SKM-1 (cell line): ENCODE results near the gene ACKR2.

ENCODE experiments used
- DNase-seq: peaks from one replicate; lab custom pipeline; 2025; ENCODE audit not compliant: unreplicated experiment; lab: John Stamatoyannopoulos, UW

Gene ACKR2

DNA sequence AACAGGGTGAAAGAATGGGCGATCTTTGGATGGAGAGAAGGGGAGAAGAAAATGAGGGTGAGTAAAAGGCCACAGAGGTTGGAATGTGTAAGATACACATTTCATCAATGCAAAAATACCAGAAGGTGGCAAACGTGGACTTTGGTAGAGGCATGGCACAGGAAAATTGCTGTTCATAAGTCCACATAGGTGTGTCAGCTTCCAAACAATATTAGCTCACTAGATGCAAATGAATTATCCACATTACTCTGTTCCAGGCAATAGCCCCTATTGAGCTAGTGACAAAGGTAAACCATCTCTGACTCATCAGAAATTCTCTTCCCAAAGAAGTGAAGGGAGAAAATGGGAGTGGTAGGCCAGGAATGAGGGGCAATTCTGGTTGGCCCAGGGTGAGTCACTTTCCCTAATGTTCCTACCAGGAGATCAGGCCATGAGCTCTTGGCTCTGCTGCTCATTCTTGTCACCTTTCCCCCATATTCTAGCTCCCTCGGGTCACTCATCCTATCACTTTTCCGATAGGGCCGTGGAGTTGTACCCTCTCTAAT, 19.9 kb downstream of the ACKR2 start:
- no peak for DNase-seq

DNA sequence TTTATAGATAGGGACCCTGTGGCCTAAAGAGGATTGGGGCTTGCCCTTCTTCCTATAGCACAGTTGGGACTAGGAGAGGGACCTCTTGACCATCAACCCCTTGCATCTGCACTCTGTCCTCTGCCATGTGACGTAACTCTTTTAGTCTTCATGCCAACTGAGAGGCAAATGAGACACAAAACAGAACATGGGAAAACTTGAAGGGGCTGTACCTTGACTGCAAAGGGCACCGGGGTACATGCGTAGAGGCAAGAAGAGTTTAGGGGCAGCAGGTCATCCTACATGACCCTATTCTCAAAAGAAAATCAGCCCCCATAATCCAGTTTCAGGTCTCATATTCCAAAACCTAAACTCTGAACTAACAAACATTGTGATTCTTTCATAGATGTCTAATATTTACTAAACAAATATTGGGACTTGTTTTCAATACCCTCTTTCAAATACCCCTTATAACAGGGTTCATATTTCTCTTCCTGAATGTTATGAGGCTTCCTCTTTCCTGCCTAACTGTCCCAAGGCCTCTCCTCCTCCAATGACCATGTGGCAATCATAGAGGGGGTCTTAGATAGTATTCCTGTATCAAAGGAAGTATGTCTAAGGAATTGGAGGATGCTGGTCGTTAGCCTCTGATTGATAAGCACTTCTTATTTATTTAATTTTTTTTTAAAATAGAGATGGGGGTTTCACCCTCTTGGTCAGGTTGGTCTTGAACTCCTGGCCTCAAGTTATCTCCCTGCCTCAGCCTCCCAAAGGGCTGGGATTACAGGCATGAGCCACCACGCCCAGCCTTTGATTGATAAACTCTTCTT, 20.6 kb downstream of the ACKR2 start:
- DNase-seq, result no peak

DNA sequence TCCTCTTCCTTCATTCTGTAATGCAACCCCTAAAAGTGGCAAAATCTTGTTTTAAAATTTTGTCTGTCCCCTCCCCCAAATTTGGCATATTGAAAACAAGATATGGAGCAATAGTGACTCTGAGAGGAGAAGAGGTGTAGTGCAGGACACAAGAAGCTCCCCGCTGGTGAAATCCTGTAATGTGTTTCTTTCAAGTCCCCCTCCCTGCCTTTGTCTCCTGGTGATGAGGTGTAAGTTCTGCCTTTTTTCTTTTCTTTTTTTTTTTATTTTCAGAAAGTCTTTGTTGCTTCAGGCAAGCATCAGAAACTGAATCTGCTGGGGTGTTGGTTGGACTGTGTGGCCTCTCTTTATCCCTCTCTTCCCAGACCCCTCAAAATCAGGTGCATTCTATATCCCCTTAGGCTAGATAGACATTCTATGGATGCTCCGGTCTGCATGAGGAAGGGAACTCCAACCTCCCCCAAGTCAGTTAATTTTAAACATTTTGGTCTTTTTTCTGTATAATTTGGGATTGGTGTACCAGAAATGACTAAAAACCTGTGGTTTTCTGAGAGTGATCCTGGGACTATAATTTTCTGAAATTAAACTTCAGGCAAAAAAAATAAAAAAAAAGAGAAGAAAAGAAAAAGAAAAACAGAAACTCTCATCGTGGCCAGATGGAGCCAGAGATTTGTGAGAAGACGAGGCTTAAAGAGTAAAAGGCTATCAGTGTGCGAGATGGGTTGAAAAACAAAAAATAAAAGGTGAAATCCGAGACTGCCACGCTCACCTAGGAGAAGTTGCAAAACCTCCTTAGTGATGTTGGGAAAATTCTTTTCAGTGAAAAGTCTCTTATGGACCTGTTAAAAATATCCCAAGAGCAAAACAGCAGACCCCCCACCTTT, 21.4 kb downstream of the ACKR2 start:
- peak; percentile 74 for DNase-seq

DNA sequence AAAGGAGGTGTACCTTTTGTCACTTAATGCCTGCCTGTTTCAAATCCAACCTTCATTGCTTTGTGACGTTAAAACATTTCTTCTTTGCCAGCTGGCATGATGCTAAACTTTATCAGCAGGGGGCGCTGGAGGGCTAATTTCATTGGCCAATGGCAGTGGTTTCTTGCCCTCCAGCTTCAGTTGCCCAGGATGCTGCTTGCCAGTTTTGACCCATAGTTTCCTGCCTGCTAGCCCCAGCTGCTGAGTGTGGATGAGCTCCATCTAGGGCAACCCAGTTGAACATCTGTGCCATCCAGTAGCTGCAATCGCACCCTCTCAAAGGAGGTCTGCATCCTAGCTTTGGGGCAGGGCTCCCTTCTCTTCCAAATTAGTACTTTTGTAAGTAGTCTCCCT, 22.1 kb downstream of the ACKR2 start:
- DNase-seq, result peak; percentile 28

DNA sequence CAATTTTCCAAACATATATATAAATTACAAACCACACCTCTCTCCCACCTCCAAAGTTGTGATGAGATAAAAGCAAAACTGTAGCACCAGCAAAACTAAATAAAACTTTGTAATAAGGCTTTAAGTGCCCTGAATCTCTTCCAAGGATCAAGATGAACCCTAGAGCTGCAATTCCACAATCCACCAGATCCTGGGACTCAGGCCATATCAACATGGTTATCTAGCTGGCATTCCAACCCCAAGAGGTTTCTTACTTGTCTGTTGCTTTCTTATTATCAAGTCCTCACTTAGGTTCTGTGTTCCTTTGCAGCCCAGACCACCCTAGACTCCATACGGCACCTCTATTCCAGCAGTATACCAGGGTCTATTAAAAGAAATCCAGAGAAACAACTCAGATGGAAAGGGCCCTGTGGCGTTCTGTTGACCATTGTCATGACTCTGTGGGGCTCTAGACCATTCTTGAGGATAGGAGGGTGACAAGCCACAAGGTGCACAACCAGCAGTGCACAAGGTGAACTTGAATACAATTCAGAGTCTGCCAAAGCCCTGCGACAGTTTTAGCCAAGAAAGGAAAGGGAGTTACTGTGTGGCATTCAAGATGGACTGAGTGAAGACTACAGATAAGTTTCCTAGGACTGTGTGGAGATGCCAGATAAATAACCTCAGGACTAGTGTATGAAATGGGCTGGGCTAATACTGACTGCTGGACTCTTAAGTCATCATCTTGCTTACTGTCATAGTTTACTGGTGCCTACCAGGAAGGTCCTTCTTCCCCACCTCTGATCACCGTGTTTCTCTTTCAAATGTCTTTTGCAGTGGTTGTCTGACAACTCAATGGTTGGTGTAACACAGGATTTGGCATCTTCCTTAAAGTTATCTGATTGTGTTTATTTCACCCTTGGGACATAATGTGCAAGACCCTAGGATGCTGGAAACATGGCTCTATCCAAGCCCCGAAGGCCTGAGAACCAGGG, 27.2 kb downstream of the ACKR2 start:
- DNase-seq, result no peak

DNA sequence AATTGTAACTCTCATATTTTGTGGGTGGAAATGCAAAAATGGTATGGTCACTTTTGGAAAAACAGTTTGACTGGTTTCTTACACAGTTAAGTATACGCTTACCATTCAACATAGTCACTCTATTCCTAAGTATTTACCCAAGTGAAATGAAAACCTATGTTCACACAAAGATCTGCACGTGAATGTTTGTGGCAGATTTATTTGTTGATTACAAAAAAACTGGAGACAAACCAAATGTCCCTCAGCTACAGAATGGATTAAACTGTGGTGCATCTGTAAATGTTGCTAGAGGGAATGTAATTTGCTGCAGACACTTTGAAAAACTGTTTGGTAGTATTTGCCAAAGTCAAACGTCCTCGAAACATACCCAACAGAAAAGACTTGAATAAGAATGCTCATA, 29.3 kb downstream of the ACKR2 start:
- no peak for DNase-seq

DNA sequence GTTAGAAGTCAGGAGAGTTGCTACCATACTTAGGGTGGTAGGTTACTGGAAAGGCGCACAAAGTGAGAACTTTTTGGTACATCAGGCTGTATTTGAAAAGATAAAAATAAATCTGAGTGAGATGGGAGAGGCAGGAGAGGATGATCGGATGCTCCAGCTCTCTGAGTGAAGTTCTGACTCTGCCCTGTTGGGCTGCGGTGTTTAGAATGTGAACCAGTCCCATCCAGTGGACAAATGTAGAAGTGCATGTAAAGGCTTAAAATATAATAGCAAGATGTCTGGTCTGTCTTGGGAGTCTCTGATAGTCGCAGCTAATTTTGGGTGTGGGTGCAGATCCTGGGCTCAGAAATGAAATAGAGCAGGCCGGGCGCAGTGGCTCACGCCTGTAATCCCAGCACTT, 30.4 kb downstream of the ACKR2 start:
- peak; percentile 85 for DNase-seq

DNA sequence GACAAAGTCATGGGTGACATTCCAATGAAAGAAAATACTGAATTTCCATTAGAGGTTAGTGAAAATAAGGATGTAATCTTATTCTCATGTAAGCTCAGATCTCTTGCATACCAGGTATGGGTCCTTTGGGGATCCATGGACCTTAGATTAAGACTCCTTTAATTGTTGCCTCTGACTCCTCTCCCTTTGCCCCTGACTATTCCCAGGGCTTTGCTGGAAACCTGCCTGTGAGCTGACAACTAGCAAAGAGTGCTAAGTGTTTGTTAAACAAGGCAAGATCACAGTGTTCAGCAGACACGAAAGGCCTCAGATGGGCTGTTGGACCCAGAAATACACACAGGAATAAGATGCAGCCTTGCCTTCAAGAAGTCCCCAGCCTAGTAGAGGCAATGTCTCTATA, 32.1 kb downstream of the ACKR2 start:
- no peak for DNase-seq

DNA sequence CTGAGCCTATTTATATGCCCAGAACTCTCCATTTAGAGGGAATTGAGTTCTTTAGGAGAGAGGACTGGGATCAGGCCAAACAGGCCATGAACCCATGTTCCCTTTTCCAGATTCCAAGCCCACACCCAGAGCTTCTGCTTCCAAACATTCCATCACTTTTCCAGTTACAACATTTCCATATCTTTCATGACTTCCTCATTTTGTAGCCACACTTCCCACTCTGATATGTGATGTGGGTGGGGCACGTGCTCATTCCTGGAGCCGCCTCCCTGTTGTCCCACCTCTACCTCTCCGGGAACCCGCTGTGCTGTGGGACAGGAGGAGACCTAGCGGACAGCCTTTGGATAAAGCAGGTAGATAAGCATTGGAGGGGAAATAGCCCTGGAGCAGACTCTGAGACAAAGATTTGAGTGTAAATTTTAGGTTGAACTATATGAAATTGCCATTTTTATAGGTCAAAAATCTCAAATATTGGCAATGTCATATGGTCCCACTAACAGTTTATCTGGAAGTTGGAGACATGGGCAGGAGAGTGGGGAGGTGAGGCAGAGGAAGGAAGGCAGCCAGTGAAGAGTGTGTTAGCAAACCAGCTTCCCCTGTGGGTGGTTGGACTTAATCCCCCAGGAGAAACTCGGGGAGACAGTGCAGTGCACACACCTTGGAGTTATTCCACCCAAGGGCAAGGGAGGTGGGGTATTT, 34.6 kb downstream of the ACKR2 start:
- DNase-seq, result no peak

DNA sequence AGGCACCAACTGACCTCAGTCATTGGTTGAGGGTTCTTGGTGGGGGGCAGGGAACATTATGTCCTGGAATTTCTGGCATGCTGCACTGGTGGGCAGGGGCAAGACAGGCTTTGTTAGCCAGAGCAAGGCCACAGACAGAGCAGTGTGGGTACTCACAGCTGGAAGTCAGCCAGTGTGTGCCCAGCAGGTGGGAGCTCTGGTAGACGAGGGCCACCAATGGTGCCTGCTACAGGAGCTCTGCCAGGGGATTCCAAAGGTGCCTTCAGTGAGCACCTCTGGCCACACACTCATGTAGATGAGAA, 35.1 kb downstream of the ACKR2 start:
- DNase-seq, result no peak

DNA sequence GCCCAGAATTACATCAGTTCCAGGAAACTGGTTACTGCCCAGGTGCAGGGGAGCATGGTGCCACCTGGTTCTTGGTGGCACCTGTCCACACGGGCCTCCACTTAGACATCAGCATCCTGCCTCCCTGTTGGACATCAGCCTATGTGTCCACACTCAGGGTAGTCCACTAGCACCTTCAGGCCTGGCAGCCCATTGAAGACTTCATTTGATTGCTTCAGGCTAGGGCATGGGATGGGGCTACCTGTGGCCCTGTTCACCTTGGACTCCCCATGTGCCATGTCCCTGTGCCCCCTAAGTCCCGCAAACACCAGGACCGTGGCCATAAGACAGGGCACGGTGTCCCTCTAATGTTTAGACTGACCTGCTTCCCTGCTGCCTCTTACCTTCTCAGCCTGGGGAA, 35.6 kb downstream of the ACKR2 start:
- DNase-seq, result no peak

DNA sequence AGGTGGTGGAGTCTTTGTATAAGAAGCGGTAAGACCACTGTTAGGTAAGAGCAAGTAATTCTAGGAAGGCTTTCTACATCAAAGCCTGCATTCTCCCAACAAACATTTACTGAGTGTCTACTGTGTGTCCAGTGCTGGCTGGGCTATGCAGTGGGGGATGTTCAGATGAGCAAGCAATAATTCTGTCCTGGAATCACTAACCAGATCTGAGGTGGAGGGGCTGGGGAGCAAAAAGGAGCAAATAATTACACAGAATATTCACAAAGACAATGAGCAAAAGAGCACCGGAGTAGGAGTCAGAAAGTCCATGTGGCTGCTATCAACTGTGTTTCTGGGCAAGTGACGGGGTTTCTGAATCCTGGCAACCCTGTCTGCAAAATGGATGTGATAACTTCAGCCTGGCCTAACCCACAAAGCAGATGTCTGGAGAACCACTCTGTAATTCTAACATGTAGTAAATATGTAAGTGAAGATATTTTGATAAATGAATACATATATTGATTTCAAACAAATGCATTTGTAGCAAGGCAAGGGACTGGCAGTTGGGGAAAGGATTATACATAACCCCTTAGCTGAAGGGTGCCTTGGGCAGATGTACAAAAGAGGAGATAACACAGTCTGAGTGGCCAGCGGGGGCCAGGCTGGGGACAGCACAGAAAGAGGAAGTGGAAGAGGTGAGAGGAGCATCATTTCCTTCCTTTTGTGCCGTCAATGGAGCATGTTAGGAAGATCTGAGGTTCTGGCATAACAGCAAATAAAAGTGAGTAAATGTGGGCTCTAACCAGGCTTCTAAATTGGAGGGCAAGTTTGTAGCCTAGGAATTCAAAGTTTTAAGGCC, 37.7 kb downstream of the ACKR2 start:
- DNase-seq, result peak; percentile 87

DNA sequence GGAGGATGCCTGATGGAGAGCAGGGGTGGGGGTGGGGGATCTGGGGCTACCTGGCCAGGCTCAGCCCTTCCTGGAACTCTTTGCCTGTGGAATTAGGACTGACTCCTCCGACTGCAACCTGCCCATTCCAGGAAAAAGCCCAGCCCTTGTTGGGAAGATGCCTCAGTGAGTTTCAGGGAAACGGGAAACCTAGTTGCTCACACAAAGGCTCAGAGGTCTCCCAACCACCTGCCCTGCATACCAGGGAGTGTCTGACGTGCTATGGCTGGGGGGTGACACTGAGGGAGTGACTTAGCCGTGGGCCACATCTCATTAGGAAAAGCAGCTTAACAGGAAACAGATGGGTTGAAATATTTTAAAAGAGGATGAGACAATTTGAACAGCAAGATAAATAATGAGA, 38.5 kb downstream of the ACKR2 start:
- DNase-seq, result no peak

DNA sequence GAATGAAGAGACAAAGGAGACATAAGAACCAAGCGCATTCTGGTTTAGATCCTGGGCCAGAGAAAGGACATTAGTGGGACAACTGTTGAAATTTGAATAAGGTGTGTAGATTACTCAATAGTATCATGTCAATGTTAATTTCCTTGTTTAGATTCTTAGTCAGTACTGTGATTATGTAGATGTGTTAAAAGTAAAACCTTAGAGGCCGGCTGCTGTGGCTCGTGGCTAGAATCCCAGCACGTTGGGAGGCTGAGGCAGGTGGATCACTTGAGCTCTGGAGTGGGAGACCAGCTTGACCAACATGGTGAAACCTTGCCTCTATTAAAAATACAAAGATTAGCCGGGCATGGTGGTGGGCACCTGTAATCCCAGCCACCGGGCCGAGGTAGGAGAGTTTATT, 39.8 kb downstream of the ACKR2 start:
- no peak for DNase-seq

DNA sequence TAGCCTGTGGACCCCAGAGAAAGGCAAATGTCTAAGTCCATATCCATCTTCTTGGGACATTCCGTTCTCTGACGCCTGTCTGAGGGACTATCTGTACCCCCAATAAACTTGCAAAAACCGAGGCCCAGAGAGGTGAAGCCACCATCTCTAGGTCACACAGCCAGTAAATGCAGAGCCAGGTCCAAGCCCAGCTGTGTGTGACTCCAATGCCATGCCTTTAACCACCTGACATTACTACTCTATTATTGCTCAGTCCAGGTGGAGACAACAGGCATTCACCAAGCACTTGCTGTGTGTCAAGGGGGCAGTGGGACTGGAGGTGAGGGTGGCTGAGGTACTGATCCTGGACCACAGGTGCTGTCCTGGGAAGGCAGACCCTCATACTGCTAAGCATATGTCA, 41.0 kb downstream of the ACKR2 start:
- DNase-seq, result no peak

DNA sequence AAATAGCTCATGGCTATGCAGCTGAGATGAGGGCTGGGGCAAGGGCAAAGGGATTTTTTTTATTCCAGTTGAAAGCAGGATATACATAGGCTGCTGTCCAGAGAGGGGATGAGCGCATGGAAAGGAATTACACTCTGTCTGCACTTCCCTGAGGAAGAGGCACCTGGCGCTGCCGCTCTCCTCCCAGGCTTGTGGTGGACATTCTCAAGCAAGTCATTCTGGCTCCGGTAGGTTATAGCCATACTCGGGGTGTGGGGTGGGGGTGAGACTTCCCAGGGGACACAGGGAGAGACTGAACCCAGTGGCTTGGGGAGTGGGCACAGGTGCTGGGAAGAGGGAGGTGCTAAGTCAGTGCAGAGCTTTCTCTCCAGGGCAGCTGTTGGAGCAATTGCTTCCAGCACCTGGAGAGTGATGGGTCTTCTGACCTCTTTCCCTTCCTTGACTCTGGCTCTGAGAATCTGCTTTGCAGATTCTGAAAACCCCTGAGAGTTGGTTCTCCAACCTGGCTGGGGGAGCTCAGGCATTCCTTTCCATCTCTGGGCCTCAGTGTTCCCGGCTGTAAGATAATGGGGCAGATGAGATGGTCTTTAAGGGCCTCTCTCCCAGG, 42.1 kb downstream of the ACKR2 start:
- DNase-seq, result no peak

DNA sequence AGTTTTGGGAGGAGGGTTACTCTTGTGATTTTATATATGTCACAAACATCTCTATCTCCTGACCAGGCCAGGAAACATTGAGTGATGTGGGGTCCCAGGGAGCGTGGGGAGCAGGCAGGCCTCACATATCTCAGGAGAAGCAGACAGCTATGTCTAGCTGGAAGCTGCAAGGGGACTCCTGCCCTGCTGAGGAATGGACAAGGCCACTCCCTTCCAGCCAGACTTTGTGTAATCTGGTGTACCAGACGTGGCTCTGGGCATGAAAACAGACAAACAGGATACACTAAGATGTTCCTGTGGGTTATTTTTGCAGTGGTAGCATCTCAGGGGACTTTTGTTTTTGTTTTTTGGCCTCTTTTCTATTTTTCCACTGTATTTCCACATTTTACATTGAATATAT, 43.2 kb downstream of the ACKR2 start:
- no peak for DNase-seq

DNA sequence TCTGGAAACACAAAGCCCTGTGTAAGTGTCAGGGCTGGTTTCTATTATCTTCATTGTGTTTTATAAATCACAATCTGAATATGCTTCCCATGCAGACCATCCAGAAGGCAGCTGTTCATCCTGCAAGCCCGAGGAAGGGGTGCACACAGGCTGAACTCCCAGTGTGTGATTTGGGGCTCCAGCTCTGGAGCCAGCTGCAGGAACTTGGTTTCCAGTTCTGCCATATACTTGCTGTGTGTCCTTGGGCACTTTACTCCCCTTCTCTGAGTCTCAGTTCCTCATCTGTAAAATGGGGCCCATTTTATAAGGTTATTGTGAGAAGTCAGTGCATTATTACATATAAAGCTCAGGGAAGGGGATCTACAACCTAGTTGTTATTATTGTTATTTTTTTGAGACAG, 43.8 kb downstream of the ACKR2 start:
- DNase-seq, result no peak

DNA sequence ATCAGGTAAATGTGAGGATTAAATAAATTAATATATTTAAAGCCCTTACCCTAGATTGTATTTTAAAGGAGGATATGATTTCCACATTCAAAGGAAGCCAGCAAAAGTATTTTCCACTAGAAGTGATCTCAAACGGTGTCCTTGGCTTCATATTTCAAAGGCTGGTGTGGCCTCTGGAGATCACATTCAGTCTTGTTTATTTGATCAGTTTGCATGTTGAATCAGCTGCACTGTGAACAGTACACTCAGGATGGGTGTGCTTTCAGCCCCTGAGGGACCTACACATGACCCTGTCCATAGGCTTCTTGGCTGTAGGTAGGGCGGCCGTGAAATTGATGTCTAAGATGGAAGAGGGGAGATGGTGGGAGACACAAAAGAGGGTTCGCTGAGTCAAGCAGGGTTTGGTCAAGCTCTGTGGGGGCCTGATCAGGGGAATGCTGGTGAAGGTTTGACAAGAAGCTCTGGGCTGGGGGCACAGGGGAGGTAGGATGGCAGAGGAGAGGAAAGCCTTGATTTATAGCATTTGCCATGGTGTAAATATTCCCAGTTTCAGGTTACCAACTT, 44.6 kb downstream of the ACKR2 start:
- DNase-seq, result no peak
